Stimulated activated CD4-positive, alpha-beta T cell treated with anti-CD3 and anti-CD28 coated beads, Interleukin-2, amount 100 ng/mL, for 4 hours (primary cell): ENCODE results near the gene ALS2.
"Not testable (repeated sequence)": the region's sequence is repeated elsewhere in the genome, so short reads cannot be mapped to it uniquely, and the experiment has no call there.

Experiments
- DNase-seq: peaks from one replicate; pipeline ENCODE4 v3.0.0-alpha.2; 2020; ENCODE audit warnings: low read depth

Gene ALS2

GRCh38 chr2:201780674-201781493 is at the start of gene ALS2:
ALS2 (minus strand) TSS chr2:201780933; CDS start chr2:201768885, 12,048 bp downstream.
- peak; percentile 88 for DNase-seq

- no peak for DNase-seq
Measured at GRCh38 chr2:201828220-201828619, 47.5 kb upstream of the ALS2 start.

GRCh38 chr2:201827621-201828020 is 46.9 kb upstream of the ALS2 start:
- no peak for DNase-seq

GRCh38 chr2:201824212-201824611 is 43.5 kb upstream of the ALS2 start:
- DNase-seq = no peak

GRCh38 chr2:201821080-201821479 is 40.3 kb upstream of the ALS2 start:
- DNase-seq = no peak

GRCh38 chr2:201820383-201821007 is 39.8 kb upstream of the ALS2 start:
- no peak for DNase-seq

GRCh38 chr2:201816657-201817575 is 36.2 kb upstream of the ALS2 start:
- no peak for DNase-seq

- DNase-seq = no peak
Measured at GRCh38 chr2:201813996-201814760, 33.4 kb upstream of the ALS2 start.

- DNase-seq = not testable (repeated sequence)
Measured at GRCh38 chr2:201810604-201811003, 29.9 kb upstream of the ALS2 start.

- no peak for DNase-seq
Measured at GRCh38 chr2:201809633-201810032, 28.9 kb upstream of the ALS2 start.

- DNase-seq = no peak
Measured at GRCh38 chr2:201808027-201808426, 27.3 kb upstream of the ALS2 start.

- no peak for DNase-seq
Measured at GRCh38 chr2:201807452-201807999, 26.8 kb upstream of the ALS2 start.

GRCh38 chr2:201806442-201807170 is 25.9 kb upstream of the ALS2 start, which contains the start of gene CDK15:
CDK15 (plus strand) TSS chr2:201806537; CDS start chr2:201806665, 128 bp downstream.
- no peak for DNase-seq

- not testable (repeated sequence) for DNase-seq
Measured at GRCh38 chr2:201798914-201799285, 18.2 kb upstream of the ALS2 start.

GRCh38 chr2:201798252-201798913 is 17.6 kb upstream of the ALS2 start:
- no peak for DNase-seq

- no peak for DNase-seq
Measured at GRCh38 chr2:201797175-201797840, 16.6 kb upstream of the ALS2 start.

- no peak for DNase-seq
Measured at GRCh38 chr2:201796478-201796865, 15.7 kb upstream of the ALS2 start.

GRCh38 chr2:201795607-201796477 is 15.1 kb upstream of the ALS2 start:
- DNase-seq = no peak

- no peak for DNase-seq
Measured at GRCh38 chr2:201794294-201794693, 13.6 kb upstream of the ALS2 start.
